HFFc6 (cell line): Measurements from ENCODE around the gene NUP35. TPM values are rescaled to one million over a fixed set of nuclear protein-coding genes. Genes with fewer than 3 reads are reported as not detected.
A peak's percentile ranks its signal among the peaks of the same experiment; 100 is the strongest.

Experiments used
- DNase-seq: peaks from one replicate; pipeline ENCODE4 v3.0.0-alpha.2; 2018
- H3K27ac Mint-ChIP-seq: 2 replicates; pipeline ENCODE4 v1.8.0; 2020; ENCODE audit warnings: mild to moderate bottlenecking, mixed read lengths
- H3K27me3 Mint-ChIP-seq: 2 replicates; pipeline ENCODE4 v1.8.0; 2021; ENCODE audit warnings: mild to moderate bottlenecking, moderate library complexity, mixed read lengths; ENCODE audit not compliant: insufficient read depth
- H3K36me3 Mint-ChIP-seq: 2 replicates; pipeline ENCODE4 v1.8.0; 2021; ENCODE audit warnings: low read depth, mixed read lengths
- H3K4me1 Mint-ChIP-seq: 2 replicates; pipeline ENCODE4 v1.8.0; 2020; ENCODE audit warnings: low read depth, mixed read lengths
- H3K4me3 Mint-ChIP-seq: 2 replicates; pipeline ENCODE4 v1.8.0; 2020; ENCODE audit warnings: mild to moderate bottlenecking, moderate library complexity, mixed read lengths
- H3K9me3 Mint-ChIP-seq: 2 replicates; pipeline ENCODE4 v1.8.0; 2020; ENCODE audit warnings: mild to moderate bottlenecking, mixed read lengths
- CTCF ChIP-seq: fragments of 200-600 bp; sonication (generic); IDR thresholded peaks from 2 replicates; pipeline ENCODE4 v1.5.0; 2021; ENCODE audit warnings: antibody characterized with exemption, mild to moderate bottlenecking
- total RNA-seq, 6 experiments: library from RNA; stranded (reverse); fragmentation: NEBNext Ultra II Directional; extraction: Animal tissue kit (Norgen Biotek cat#: 25700); gene quantifications; 2 replicates in 1 of 6; 3 replicates in 5 of 6; pipeline ENCODE4 v1.2.3, GENCODE V29; 2021

The NUP35 gene
- total RNA-seq, 6 experiments from 2014 or later = 10.4 to 17.0 (median 14.2) TPM

DNA sequence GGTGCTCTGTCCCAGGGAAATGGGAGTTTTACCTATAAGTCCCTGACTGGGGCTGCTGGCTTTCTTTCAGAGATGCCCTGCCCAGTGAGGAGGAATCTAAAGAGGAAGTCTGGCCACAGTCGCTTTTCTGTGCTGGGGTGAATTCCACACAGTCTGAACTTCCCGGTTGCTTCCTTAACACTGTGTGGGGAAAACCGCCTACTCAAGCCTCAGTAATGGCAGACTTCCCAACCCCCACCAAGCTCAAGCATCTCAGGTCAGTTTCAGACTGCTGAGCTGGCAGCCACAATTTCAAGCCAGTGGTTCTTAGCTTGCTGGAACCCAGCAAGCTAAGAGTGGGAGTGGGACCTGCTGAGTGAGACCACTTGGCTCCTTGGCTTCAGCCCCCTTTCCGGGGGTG is 54.9 kb downstream of the NUP35 start:
- Mint-ChIP-seq H3K4me1 (no peaks in the 10 kb centered on the region), H3K27ac (no peak overlapping the region), H3K4me3 (no peak overlapping the region), H3K27me3 (no peaks in the 10 kb centered on the region), H3K36me3 (peaks cover 68% of the 10 kb centered on the region), H3K9me3 (peaks cover 38% of the 10 kb centered on the region)
- no peak for TF ChIP-seq CTCF
- no peak for DNase-seq

DNA sequence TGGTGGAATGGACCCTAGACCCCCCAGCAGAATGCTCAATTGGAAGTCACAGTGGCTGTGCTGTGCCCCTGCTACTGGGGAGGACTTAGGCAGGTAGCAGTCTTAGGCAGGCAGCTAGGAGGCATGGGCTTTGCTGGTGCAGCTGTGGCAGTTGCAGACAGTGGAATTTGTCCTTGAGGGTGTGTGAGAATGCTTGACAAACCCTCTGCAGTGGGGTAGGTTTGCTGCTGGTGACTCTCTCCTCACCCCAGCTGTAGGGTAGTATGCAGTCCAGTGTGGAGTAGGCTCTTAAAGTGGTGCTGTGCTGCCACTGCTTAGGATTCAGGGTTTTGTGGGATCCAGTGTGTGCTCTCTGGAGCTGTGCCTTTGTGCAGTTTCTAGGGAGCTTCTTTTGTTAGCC is 61.3 kb downstream of the NUP35 start:
- Mint-ChIP-seq H3K4me3 (no peak overlapping the region), H3K27me3 (no peaks in the 10 kb centered on the region), H3K9me3 (peaks cover 15% of the 10 kb centered on the region; the same call in 1 of the 2 replicates), H3K27ac (peak overlapping the region; percentile 50), H3K36me3 (peaks cover 29% of the 10 kb centered on the region), H3K4me1 (peaks cover 22% of the 10 kb centered on the region)
- no peak for TF ChIP-seq CTCF
- no peak for DNase-seq

GRCh38 chr2:183186296-183186695 is 62.1 kb downstream of the NUP35 start:
- TF ChIP-seq CTCF = no peak
- H3K4me3 Mint-ChIP-seq = no peak overlapping the region
- H3K27ac Mint-ChIP-seq = peak overlapping the region; percentile 44
- H3K36me3 Mint-ChIP-seq = peaks cover 28% of the 10 kb centered on the region
- DNase-seq = no peak
- peaks cover 22% of the 10 kb centered on the region for H3K4me1 Mint-ChIP-seq
- H3K9me3 Mint-ChIP-seq = peaks cover 15% of the 10 kb centered on the region; the same call in 1 of the 2 replicates
- no peaks in the 10 kb centered on the region for H3K27me3 Mint-ChIP-seq

GRCh38 chr2:183186766-183187165 is 62.5 kb downstream of the NUP35 start:
- peaks cover 23% of the 10 kb centered on the region for H3K36me3 Mint-ChIP-seq
- peaks cover 22% of the 10 kb centered on the region for H3K4me1 Mint-ChIP-seq
- no peak for DNase-seq
- H3K27me3 Mint-ChIP-seq = no peaks in the 10 kb centered on the region
- H3K9me3 Mint-ChIP-seq = peaks cover 15% of the 10 kb centered on the region; the same call in 1 of the 2 replicates
- TF ChIP-seq CTCF = no peak
- H3K27ac Mint-ChIP-seq = no peak overlapping the region
- H3K4me3 Mint-ChIP-seq = no peak overlapping the region

GRCh38 chr2:183192343-183192742 is 68.1 kb downstream of the NUP35 start:
- Mint-ChIP-seq H3K9me3 (no peaks in the 10 kb centered on the region), H3K4me1 (peaks cover 12% of the 10 kb centered on the region), H3K27ac (no peak overlapping the region), H3K4me3 (no peak overlapping the region), H3K27me3 (no peaks in the 10 kb centered on the region), H3K36me3 (no peaks in the 10 kb centered on the region)
- no peak for TF ChIP-seq CTCF
- no peak for DNase-seq

DNA sequence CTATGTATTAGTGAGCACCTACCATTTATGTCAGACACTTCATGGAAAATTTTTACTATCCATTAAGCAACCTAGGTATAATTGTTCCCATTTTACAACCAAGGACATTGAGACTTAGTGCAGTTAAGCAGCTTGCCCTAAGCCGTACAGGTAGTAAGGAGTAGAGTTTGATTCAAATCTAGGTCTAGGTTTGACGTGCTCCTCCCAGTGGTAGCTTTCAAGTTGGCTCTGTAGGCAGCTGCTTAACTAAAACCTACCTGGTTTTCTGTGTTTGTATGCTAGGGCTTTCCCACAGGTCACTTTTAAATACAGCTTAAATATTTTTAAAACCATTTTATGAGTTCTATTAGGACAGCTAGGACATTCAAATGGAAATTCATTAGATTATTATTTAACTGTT is 69.7 kb downstream of the NUP35 start:
- TF ChIP-seq CTCF = no peak
- DNase-seq = no peak
- no peaks in the 10 kb centered on the region for H3K36me3 Mint-ChIP-seq
- H3K27ac Mint-ChIP-seq = no peak overlapping the region
- H3K4me3 Mint-ChIP-seq = no peak overlapping the region
- no peaks in the 10 kb centered on the region for H3K9me3 Mint-ChIP-seq
- peaks cover 12% of the 10 kb centered on the region for H3K4me1 Mint-ChIP-seq
- H3K27me3 Mint-ChIP-seq = no peaks in the 10 kb centered on the region
